GM12864 (cell line): ENCODE measurements around the gene ATG13.
A peak's percentile ranks its signal among the peaks of the same experiment; 100 is the strongest.

Experiments used
- DNase-seq: peaks from one replicate; pipeline ENCODE4 v3.0.0-alpha.2; 2011; ENCODE audit warnings: low read depth
- H3K4me3 ChIP-seq: 2 replicates; pipeline ENCODE4 v1.5.1; 2011; ENCODE audit warnings: mild to moderate bottlenecking, low read depth, low read length, control low read depth
- TF ChIP-seq, protein P1 (sequence below): IDR thresholded peaks from 2 replicates; pipeline ENCODE4 v1.5.1; 2011; ENCODE audit warnings: low read depth, mild to moderate bottlenecking, moderate library complexity, low read length, control low read depth, inconsistent platforms; ENCODE audit errors: missing control alignments

ATG13 gene

GRCh38 chr11:46607516-46607915 is 9.8 kb upstream of the ATG13 start:
- no peak overlapping the region for H3K4me3 ChIP-seq
- DNase-seq = no peak
- TF ChIP-seq, protein P1, sequence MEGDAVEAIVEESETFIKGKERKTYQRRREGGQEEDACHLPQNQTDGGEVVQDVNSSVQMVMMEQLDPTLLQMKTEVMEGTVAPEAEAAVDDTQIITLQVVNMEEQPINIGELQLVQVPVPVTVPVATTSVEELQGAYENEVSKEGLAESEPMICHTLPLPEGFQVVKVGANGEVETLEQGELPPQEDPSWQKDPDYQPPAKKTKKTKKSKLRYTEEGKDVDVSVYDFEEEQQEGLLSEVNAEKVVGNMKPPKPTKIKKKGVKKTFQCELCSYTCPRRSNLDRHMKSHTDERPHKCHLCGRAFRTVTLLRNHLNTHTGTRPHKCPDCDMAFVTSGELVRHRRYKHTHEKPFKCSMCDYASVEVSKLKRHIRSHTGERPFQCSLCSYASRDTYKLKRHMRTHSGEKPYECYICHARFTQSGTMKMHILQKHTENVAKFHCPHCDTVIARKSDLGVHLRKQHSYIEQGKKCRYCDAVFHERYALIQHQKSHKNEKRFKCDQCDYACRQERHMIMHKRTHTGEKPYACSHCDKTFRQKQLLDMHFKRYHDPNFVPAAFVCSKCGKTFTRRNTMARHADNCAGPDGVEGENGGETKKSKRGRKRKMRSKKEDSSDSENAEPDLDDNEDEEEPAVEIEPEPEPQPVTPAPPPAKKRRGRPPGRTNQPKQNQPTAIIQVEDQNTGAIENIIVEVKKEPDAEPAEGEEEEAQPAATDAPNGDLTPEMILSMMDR = no peak

DNA sequence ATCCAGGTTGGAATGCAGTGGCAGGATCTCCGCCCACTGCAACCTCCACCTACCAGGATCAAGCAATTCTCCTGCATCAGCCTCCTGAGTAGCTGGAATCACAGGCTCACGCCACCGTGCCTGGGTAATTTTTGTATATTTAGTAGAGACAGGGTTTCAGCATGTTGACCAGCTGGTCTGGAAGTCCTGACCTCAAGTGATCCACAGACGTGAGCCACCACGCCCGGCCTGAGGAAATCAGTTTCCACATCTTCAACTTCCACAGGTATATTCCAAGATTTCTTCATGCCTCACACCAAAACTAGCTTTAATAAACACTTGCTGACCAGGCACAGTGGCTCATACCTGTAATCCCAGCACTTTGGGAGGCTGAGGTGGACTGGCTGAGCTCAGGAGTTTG is 8.0 kb upstream of the ATG13 start:
- TF ChIP-seq, protein P1 = no peak
- DNase-seq = no peak
- H3K4me3 ChIP-seq = no peak overlapping the region

- TF ChIP-seq, protein P1 = no peak
- no peak for DNase-seq
Observed at GRCh38 chr11:46611526-46612304, 5.6 kb upstream of the ATG13 start.

GRCh38 chr11:46612326-46612725 is 5.0 kb upstream of the ATG13 start:
- TF ChIP-seq, protein P1 = no peak
- DNase-seq = no peak

More at GRCh38 chr11:46611526-46612304, 5.6 kb upstream of the ATG13 start:
- H3K4me3 ChIP-seq = no peak overlapping the region

DNA sequence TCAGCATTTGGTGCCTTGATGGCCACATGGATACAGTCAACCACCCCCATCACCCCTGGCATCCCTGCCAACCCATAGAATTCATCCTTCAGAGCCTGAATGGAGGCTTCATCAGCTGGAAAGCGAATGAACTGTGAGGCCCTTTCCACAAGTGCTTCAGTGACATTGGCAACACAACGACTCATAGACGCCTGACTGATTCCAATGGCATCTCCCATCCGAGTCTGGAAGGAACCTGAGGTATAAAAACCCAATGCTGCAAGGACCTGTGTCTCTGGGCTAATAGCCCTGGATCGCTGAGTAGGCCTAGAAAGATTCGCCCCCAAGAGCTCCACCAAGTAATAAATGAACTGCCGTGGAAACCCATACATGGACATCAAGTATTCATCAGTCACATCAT is 1.6 kb upstream of the ATG13 start:
- TF ChIP-seq, protein P1 = no peak
- DNase-seq = no peak
- no peak overlapping the region for H3K4me3 ChIP-seq

More at GRCh38 chr11:46612326-46612725, 5.0 kb upstream of the ATG13 start:
- H3K4me3 ChIP-seq = no peak overlapping the region

DNA sequence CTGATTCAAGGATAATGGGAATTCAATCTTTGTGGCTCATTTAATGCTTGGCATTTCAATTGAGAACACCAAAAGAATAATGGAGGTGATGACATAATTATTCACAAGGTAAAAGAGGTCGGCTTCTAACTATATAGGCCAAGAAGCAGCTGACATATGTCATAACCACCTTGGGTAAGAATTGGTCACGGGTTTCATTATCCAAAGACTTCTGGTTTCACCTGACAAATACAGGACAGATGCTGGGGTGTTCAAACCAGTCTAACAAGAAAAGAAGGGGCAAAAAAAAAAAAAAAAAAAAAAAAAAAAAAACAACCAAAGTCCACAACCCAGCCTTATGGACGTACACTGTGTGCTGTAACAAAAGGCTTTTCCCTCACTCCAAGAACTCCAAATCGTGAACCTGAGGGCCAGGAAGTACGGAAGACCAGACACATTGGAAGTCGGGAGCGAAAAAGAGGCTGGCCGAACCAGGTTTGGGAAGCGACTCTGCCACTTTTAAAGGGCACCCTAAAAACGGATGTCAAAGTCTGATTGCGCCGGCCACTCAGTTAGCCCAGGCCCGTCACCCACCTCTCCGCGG is 711 bp upstream of the ATG13 start:
- TF ChIP-seq, protein P1 = no peak
- DNase-seq = peak; percentile 21
- H3K4me3 ChIP-seq = peak overlapping the region; percentile 83

DNA sequence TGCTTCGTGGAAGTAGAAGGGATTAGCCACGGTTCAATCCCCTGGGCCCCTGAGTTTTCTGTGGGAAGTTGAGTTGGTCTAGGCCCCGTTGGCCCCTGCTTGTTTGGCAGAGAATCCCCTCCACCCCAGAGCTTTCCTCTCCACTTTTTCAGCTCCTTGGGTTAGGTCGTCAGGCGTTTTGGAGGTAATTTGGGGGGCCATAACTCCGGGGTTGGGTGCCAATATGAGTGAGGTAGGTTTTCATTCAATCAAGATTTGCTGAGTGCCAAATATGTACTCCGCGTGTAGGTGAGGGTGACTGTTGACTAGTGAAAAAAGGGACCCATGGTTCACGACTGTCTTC is 590 bp downstream of the ATG13 start:
- DNase-seq = no peak
- H3K4me3 ChIP-seq = peak overlapping the region; percentile 83
- TF ChIP-seq, protein P1 = no peak
